Left colon (tissue), 2 donors: Measurements from ENCODE around the gene NCBP3. TPM values are rescaled to one million over a fixed set of nuclear protein-coding genes. Genes with fewer than 3 reads are reported as not detected.

ENCODE experiments used
- ATAC-seq: fragments of 200-7000 bp; cut with Tn5 transposase; one replicate; pipeline ENCODE4 v1.9.1; 2020; ENCODE audit warnings: mild to moderate bottlenecking, moderate library complexity
- DNase-seq, 2 donors: peaks; one replicate each; pipeline ENCODE4 v3.0.0-alpha.2; 2020
- intact Hi-C, 2 donors: fragments of 100-400 bp; cut with DNase I in 1 of 2; cut with micrococcal nuclease in 1 of 2; formaldehyde crosslinking; loops; one replicate each; pipeline versions ENCODE4 v1.11.2 to v1.14.0; 2022; cut with DNase I, micrococcal nuclease
- total RNA-seq, 2 donors: library from RNA; stranded (reverse); fragmentation: NEBNext Ultra II Directional; extraction: Animal tissue kit (Norgen Biotek cat#: 25700); gene quantifications; one replicate each; pipeline ENCODE4 v1.2.1, GENCODE V29; 2021
- donor health status: DM: no; HTN: no; CAD: no.
- donor health status: DM: yes; HTN: yes; CAD: no.

Gene NCBP3
- total RNA-seq, 2 donors from 2014 or later: 35.9 to 42.5 TPM

DNA sequence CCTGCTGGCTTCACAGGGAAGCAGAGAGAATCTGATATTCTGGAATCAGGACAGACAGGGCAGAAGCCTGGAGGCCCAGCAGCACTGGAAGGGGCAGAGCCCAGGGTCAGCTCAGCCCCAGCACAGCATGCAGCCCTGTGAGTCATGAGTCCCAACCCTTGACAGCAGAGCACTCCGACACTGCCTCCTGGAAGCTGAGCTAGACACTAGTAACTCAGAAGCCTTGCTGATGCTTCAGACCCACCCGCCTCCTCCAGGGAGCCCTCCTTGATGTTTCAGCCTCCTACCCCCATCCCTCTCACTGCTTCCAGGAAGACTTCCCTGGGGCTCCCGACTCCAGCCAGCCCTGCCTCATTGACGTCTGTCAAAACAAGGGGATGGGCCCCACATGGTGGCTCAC is 39.9 kb upstream of the NCBP3 start:
- intact Hi-C loops: no loop called here
- no peak for ATAC-seq
- no peak for DNase-seq

GRCh38 chr17:3885271-3885670 is 39.2 kb upstream of the NCBP3 start:
- intact Hi-C loops: no loop called here
- no peak for ATAC-seq
- DNase-seq: no peak

DNA sequence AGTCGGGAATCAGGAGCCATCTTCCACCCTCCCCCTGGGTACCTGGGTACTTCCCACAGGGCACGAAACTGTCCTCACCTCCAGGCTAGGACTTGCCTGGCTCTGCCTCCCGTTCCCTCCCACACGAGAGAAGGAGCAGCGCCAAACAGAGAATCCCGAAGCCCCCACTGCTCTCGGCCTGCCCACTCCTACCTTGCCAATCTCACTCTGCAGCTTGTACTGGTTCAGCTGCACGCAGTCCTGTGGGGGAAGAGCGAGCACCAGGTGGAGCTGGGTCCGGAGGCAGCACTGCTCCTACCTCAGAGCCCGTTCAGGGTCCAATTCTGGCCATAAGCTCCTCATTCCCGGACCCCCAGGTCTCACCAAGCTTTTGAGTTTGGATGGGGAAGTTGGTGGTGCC is 38.1 kb upstream of the NCBP3 start:
- intact Hi-C loops: no loop called here
- ATAC-seq (no peak), DNase-seq (no peak)

- intact Hi-C loops: no loop called here
- no peak for ATAC-seq
Observed at GRCh38 chr17:3882276-3882675, 36.2 kb upstream of the NCBP3 start.

GRCh38 chr17:3880983-3881382 is 34.9 kb upstream of the NCBP3 start:
- no peak for ATAC-seq
- intact Hi-C loops: no loop called here
- no peak for DNase-seq

More at GRCh38 chr17:3882276-3882675, 36.2 kb upstream of the NCBP3 start:
- DNase-seq: no peak

- ATAC-seq (peak; percentile 73), DNase-seq (no peak)
- intact Hi-C loops: loop anchor here in 1 of 2 donors (10.0 kb wide), 1 partner anchor 515 kb away; no protein-coding TSS in a partner anchor
Observed at GRCh38 chr17:3879591-3880417, 33.8 kb upstream of the NCBP3 start.

DNA sequence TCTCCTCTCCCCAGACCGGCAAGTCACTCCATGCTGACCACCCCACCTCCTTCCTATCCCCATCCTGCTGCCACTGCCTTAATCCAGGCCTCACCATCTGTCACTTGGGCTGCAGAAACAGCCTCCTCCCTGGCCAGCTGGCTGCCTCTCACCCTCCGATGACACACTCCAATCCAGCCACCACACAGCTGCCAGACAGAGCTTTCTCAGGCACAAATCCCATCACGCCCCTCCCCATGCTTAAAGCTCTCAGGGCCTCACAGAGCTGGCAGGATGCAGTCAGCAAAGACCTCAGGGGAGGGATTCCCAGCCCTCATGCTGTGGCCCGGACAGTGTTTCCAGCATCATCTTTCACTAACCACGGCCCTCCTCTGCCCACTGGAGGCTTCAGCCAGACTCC is 33.1 kb upstream of the NCBP3 start:
- ATAC-seq: peak; percentile 40
- no peak for DNase-seq
- intact Hi-C loops: loop anchor here in 1 of 2 donors (10.0 kb wide), 1 partner anchor 516 kb away; no protein-coding TSS in a partner anchor

- no peak for ATAC-seq
- intact Hi-C loops: loop anchor here in 1 of 2 donors (10.0 kb wide), 1 partner anchor 518 kb away; no protein-coding TSS in a partner anchor
- no peak for DNase-seq
Observed at GRCh38 chr17:3877220-3877619, 31.2 kb upstream of the NCBP3 start.

- intact Hi-C loops: loop anchor here in 1 of 2 donors (10.0 kb wide), 1 partner anchor 519 kb away; no protein-coding TSS in a partner anchor
- ATAC-seq (no peak), DNase-seq (no peak)
Observed at GRCh38 chr17:3875317-3875716, 29.3 kb upstream of the NCBP3 start.

DNA sequence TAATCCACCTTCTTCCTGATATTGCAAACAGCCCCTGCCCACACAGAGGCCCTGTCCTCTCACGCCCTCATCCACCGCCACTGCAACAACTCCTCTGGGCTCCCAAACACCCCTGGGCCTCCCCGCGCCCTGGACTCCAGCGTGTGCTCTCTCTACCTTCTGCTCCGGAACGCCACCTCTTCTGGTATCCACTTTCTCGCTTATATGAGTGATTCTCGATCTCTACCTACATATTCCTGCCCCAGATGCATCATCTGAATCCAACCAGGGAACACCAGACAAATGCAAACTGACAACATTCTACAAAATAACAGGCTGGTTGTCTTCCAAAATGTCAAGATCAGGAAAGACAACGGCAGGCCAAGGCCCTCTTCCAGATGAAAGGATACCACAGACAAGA is 27.8 kb upstream of the NCBP3 start:
- intact Hi-C loops: loop anchor here in 1 of 2 donors (10.0 kb wide), 1 partner anchor 521 kb away; no protein-coding TSS in a partner anchor
- ATAC-seq (no peak), DNase-seq (no peak)

- intact Hi-C loops: loop anchor here in 1 of 2 donors (10.0 kb wide), 1 partner anchor 524 kb away; no protein-coding TSS in a partner anchor
- peak in 1 of 2 donors; percentile 53 for DNase-seq
- peak; percentile 84 for ATAC-seq
Observed at GRCh38 chr17:3870871-3871306, 24.8 kb upstream of the NCBP3 start.

- DNase-seq (no peak), ATAC-seq (no peak)
- intact Hi-C loops: loop anchor here in 1 of 2 donors (10.0 kb wide), 1 partner anchor 137 kb away; no protein-coding TSS in a partner anchor
Observed at GRCh38 chr17:3867606-3868005, 21.6 kb upstream of the NCBP3 start.

- ATAC-seq (no peak), DNase-seq (no peak)
- intact Hi-C loops: loop anchor here in 1 of 2 donors (10.0 kb wide), 1 partner anchor 138 kb away; no protein-coding TSS in a partner anchor
Observed at GRCh38 chr17:3867106-3867505, 21.1 kb upstream of the NCBP3 start.

DNA sequence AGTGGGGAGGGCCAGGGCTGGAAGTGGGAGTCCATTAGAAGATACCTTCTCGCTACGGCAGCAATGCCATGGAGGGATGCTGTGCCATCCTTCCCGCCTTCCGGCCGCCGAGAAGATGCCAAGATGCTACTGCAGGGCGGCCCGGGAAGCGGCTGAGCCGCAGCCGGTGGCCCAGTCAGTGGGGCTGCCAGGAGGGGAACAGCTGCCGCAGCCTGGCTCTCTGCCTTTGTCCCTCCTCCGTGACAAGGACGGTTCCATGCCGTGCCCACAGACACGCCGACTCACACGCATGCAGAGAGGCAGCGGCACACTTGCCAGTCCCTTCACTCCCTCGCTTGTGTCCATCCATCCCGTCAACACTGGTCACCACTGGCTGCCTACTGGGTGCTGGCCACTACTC is 20.2 kb upstream of the NCBP3 start:
- no peak for ATAC-seq
- intact Hi-C loops: loop anchor here in 1 of 2 donors (10.0 kb wide), 1 partner anchor 139 kb away; no protein-coding TSS in a partner anchor
- DNase-seq: no peak

DNA sequence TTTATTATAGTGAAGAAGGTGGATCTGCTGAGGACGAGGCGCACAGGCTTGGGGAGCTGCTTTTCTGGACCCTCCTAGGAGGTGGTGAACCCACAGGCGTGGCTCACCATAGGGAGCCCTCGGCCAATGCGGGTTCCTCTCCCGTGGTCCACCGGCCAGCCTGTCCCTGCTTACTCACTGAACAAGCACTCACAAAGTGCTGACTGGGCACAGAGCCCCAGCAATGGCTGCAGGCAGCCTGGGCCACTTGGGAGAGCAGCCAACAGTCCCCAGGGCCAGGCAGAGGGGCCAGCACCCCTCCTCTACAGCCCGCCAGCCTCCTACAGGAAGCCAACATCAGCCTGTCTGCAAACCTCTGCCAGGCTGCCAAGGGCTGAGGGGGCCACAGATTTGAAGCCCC is 19.1 kb upstream of the NCBP3 start:
- intact Hi-C loops: loop anchor here in 1 of 2 donors (10.0 kb wide), 1 partner anchor 140 kb away; no protein-coding TSS in a partner anchor
- peak in 1 of 2 donors; percentile 49 for DNase-seq
- ATAC-seq: no peak

GRCh38 chr17:3864534-3864933 is 18.5 kb upstream of the NCBP3 start:
- ATAC-seq: no peak
- intact Hi-C loops: loop anchor here in 1 of 2 donors (10.0 kb wide), 1 partner anchor 140 kb away; no protein-coding TSS in a partner anchor
- no peak for DNase-seq

- no peak for DNase-seq
- ATAC-seq: no peak
- intact Hi-C loops: loop anchor here in 1 of 2 donors (10.0 kb wide), 1 partner anchor 143 kb away; no protein-coding TSS in a partner anchor
Observed at GRCh38 chr17:3861761-3862681, 16.0 kb upstream of the NCBP3 start.

GRCh38 chr17:3860939-3861700 is 15.1 kb upstream of the NCBP3 start:
- intact Hi-C loops: loop anchor here in 1 of 2 donors (10.0 kb wide), 1 partner anchor 144 kb away; no protein-coding TSS in a partner anchor
- ATAC-seq: no peak
- DNase-seq: no peak
